Right lobe of liver (tissue), 6 donors: Measurements from ENCODE around the gene TPMT. TPM values are rescaled to one million over a fixed set of nuclear protein-coding genes. Genes with fewer than 3 reads are reported as not detected.

Experiments
- ATAC-seq, 4 donors: fragments of 200-7000 bp; cut with Tn5 transposase; one replicate each; pipeline ENCODE4 v1.9.1; 2020; ENCODE audit warnings: mild to moderate bottlenecking in 4 of 4, moderate library complexity in 4 of 4
- DNase-seq, 3 donors: peaks; one replicate each; pipeline ENCODE4 v3.0.0-alpha.2; 2020
- H3K27ac ChIP-seq, 3 donors: fragments of 200-600 bp; one replicate each; pipeline ENCODE4 v1.8.0; 2022
- H3K27me3 ChIP-seq, 2 donors: fragments of 200-600 bp; one replicate each; pipeline ENCODE4 v1.8.0; 2022
- H3K36me3 ChIP-seq, 4 donors: fragments of 200-600 bp; sonication (generic) in 1 of 4; one replicate each; pipeline versions ENCODE4 v1.5.1 to v1.8.0; 2017 to 2022; ENCODE audit warnings: control low read depth in 1 of 4
- H3K4me1 ChIP-seq, 4 donors: fragments of 200-600 bp; sonication (generic) in 1 of 4; one replicate each; pipeline versions ENCODE4 v1.5.1 to v1.8.0; 2017 to 2022; ENCODE audit warnings: control low read depth in 1 of 4
- H3K4me3 ChIP-seq, 3 donors: fragments of 200-600 bp; one replicate each; pipeline ENCODE4 v1.8.0; 2022
- H3K9me3 ChIP-seq, 4 donors: fragments of 200-600 bp; sonication (generic) in 1 of 4; one replicate each; pipeline versions ENCODE4 v1.5.1 to v1.8.0; 2017 to 2022; ENCODE audit warnings: control low read depth in 1 of 4
- POLR2A ChIP-seq: fragments of 450-650 bp; IDR thresholded peaks from one replicate; pipeline ENCODE4 v1.6.1; 2017; ENCODE audit warnings: antibody characterized with exemption, mild to moderate bottlenecking
- WGBS: methylation state at CpG from one replicate; pipeline ENCODE4 v1.1.6; 2018; ENCODE audit warnings: low coverage, low lambda C conversion rate; ENCODE audit not compliant: insufficient coverage; ENCODE audit errors: missing lambda C conversion rate; 5-methylcytosine and 5-hydroxymethylcytosine counted together
- intact Hi-C, 2 donors: fragments of 100-400 bp; cut with DNase I; formaldehyde crosslinking; loops; one replicate each; pipeline versions ENCODE4 v1.11.2 to v1.14.1; 2022
- total RNA-seq, 6 experiments: library from RNA; depleted of rRNA in 2 of 6; stranded (reverse); fragments of >200 nt in 2 of 6; fragmentation: NEBNext Ultra II Directional in 3 of 6; extraction: Animal tissue kit (Norgen Biotek cat#: 25700) in 3 of 6; gene quantifications; one replicate each; pipeline versions ENCODE4 v1.1.0 to v1.2.4, GENCODE V29; 2016 to 2023
- TF ChIP-seq, protein P1 (sequence below), 4 donors: fragments of 200-600 bp in 3 of 4; fragments of 450-650 bp in 1 of 4; IDR thresholded peaks; one replicate each; pipeline versions ENCODE4 v1.5.1 to v1.8.0; 2016 to 2022; ENCODE audit warnings: antibody characterized with exemption in 4 of 4, mild to moderate bottlenecking in 2 of 4
- donor health status: DM: no; HTN: yes; CAD: no.
- donor health status: DM: no; HTN: no; CAD: no.
- donor health status: DM: no; HTN: no; CAD: no.
- donor health status: DM: no; HTN: yes; CAD: no.
- donor health status: DM: no; HTN: yes; CAD: no.

Gene TPMT
- total RNA-seq, 6 experiments from 2014 or later, result 26.5 to 31.8 (median 27.7) TPM

DNA sequence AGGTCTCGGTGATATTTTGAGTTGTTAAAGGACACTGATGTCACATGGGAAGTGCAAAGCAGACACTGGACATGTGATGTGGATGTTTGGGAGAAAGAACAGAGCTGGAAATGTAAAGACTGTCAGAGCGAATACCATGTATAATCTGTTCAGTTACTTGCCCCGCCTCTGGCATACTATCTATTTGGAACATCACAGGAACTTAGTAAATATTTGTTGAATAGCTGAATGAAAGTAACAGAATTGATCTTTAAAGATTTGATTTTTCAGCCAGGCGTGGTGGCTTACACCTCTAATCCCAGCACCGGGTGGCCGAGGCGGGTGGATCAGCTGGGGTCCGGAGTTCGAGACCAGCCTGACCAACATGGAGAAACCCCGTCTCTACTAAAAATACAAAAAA lies 18.6 kb downstream of the TPMT start:
- peaks cover 15 to 72% (median 23%) of the 10 kb centered on the region in 4 donors for H3K36me3 ChIP-seq
- TF ChIP-seq, protein P1, sequence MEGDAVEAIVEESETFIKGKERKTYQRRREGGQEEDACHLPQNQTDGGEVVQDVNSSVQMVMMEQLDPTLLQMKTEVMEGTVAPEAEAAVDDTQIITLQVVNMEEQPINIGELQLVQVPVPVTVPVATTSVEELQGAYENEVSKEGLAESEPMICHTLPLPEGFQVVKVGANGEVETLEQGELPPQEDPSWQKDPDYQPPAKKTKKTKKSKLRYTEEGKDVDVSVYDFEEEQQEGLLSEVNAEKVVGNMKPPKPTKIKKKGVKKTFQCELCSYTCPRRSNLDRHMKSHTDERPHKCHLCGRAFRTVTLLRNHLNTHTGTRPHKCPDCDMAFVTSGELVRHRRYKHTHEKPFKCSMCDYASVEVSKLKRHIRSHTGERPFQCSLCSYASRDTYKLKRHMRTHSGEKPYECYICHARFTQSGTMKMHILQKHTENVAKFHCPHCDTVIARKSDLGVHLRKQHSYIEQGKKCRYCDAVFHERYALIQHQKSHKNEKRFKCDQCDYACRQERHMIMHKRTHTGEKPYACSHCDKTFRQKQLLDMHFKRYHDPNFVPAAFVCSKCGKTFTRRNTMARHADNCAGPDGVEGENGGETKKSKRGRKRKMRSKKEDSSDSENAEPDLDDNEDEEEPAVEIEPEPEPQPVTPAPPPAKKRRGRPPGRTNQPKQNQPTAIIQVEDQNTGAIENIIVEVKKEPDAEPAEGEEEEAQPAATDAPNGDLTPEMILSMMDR (IDR thresholded peaks at IDR 0.05), result no peak
- TF ChIP-seq POLR2A, result no peak
- H3K4me1 ChIP-seq, result peaks cover 0 to 8% (median 0%) of the 10 kb centered on the region in 4 donors
- H3K27ac ChIP-seq, result no peak overlapping the region
- 54% methylated on average over 10 of the region's 10 CpGs for WGBS
- intact Hi-C loops, result no loop called here
- no peak overlapping the region for H3K4me3 ChIP-seq
- no peaks in the 10 kb centered on the region for H3K9me3 ChIP-seq
- no peaks in the 10 kb centered on the region for H3K27me3 ChIP-seq
- no peak for DNase-seq
- peak; percentile 45 to 61 (median 54) for ATAC-seq

- Histone ChIP-seq H3K27me3 (no peaks in the 10 kb centered on the region), H3K27ac (no peak overlapping the region), H3K4me1 (peaks cover 0 to 8% (median 0%) of the 10 kb centered on the region in 4 donors), H3K9me3 (no peaks in the 10 kb centered on the region), H3K36me3 (peaks cover 16 to 72% (median 25%) of the 10 kb centered on the region in 4 donors), H3K4me3 (no peak overlapping the region)
- ATAC-seq (no peak), DNase-seq (no peak)
- TF ChIP-seq POLR2A, result no peak
- TF ChIP-seq, protein P1 (IDR thresholded peaks at IDR 0.05), result no peak
- 95% methylated on average over 2 of the region's 2 CpGs for WGBS
- intact Hi-C loops, result no loop called here
Observed at GRCh38 chr6:18135171-18135570, 19.7 kb downstream of the TPMT start.

DNA sequence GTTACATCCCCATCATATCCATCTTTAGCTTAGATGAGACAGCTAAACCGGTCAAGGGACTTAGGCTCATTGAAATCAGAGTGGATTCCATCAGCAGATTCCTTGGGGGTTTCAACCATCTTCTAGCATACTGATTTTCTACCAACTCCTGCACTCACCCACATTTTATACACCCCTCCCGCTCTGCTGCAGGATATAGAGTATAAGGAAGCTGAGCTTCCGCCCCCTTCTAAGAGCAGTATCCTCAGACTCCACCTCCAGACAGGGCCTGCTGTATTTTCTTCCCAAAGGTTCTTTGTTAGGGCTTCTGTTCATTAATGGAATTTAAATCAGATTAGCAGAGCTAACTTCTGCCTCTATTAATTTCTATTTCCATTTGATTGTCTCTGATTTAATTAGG lies 22.5 kb downstream of the TPMT start:
- Histone ChIP-seq H3K4me1 (peaks cover 0 to 8% (median 0%) of the 10 kb centered on the region in 4 donors), H3K36me3 (peaks cover 6 to 58% (median 21%) of the 10 kb centered on the region in 4 donors), H3K27me3 (no peaks in the 10 kb centered on the region), H3K4me3 (no peak overlapping the region), H3K27ac (no peak overlapping the region), H3K9me3 (no peaks in the 10 kb centered on the region)
- TF ChIP-seq, protein P1 (IDR thresholded peaks at IDR 0.05), result no peak
- TF ChIP-seq POLR2A, result no peak
- intact Hi-C loops, result no loop called here
- ATAC-seq, result no peak
- WGBS, result 93% methylated on average over 3 of the region's 3 CpGs
- no peak for DNase-seq

GRCh38 chr6:18126121-18126520 lies 28.8 kb downstream of the TPMT start:
- intact Hi-C loops, result no loop called here
- 51% methylated on average over 4 of the region's 5 CpGs for WGBS
- no peak for TF ChIP-seq POLR2A
- TF ChIP-seq, protein P1 (IDR thresholded peaks at IDR 0.05), result no peak

More at GRCh38 chr6:18126121-18126520, 28.8 kb downstream of the TPMT start:
- Histone ChIP-seq H3K27me3 (no peaks in the 10 kb centered on the region), H3K9me3 (no peaks in the 10 kb centered on the region), H3K4me1 (peaks cover 0 to 7% (median under 1%) of the 10 kb centered on the region in 4 donors), H3K4me3 (no peak overlapping the region), H3K27ac (no peak overlapping the region), H3K36me3 (peaks cover 0 to 21% (median 4%) of the 10 kb centered on the region in 4 donors)
- no peak for DNase-seq
- ATAC-seq, result no peak
